Measurements from ENCODE around the gene HOXA9. TPM values are rescaled to one million over a fixed set of nuclear protein-coding genes. Genes with fewer than 3 reads are reported as not detected.

Gene HOXA9
- polyA plus RNA-seq, 2 of the 4 experiments (the other 2 are of a cell fraction): 1.4 TPM

- FAIRE-seq: no peak
- POLR2A ChIA-PET: no interaction called here
- DNase-seq (ENCODE audit: low read depth in 1 of 2, low spot score in 1 of 2): no peak
- CTCF ChIA-PET: interaction anchor here (0.6 to 11.1 kb wide), 14 partner anchors 9 to 770 kb away, joined by 3 to 160 read pairs (median 5); partner anchors contain the start of genes HOXA4 and HOXA9
- no peak overlapping the region for H3K27ac ChIP-seq
- 93% methylated on average over 47 of the region's 47 CpGs for WGBS (ENCODE audit: missing lambda C conversion rate)
- H3K9me3 ChIP-seq: no peaks in the 10 kb centered on the region
- no peak overlapping the region for H3K4me3 ChIP-seq
- no peak overlapping the region for H3K4me2 ChIP-seq
- no peak for ATAC-seq
- peaks cover 17% of the 10 kb centered on the region for H3K4me1 ChIP-seq
- TF ChIP-seq ZC3H11A (IDR thresholded peaks at IDR 0.05) (no peak), ZSCAN20 (CRISPR knock-in tag; IDR thresholded peaks at IDR 0.05) (no peak), CEBPB (IDR thresholded peaks at IDR 0.05) (no peak), GATA3 (IDR thresholded peaks at IDR 0.05; ENCODE audit: borderline replicate concordance) (no peak), FOSB (CRISPR knock-in tag; IDR thresholded peaks at IDR 0.05) (no peak), MAZ (IDR thresholded peaks at IDR 0.05; ENCODE audit: borderline replicate concordance, low read depth, low read length) (no peak), CHD2 (IDR thresholded peaks at IDR 0.05; ENCODE audit: low read length, partially characterized antibody) (no peak), USF2 (IDR thresholded peaks at IDR 0.05) (no peak), ZFP36 (IDR thresholded peaks at IDR 0.05; ENCODE audit: borderline replicate concordance, partially characterized antibody) (no peak), BCL3 (IDR thresholded peaks at IDR 0.05) (no peak), ATOH8 (CRISPR knock-in tag; IDR thresholded peaks at IDR 0.05; ENCODE audit: low read depth) (no peak), FOXS1 (CRISPR knock-in tag; IDR thresholded peaks at IDR 0.05) (no peak), RAD21 (conservative IDR thresholded peaks at IDR 0.05 in 1 of 2, IDR thresholded peaks at IDR 0.05 in 1 of 2) (no peak), RFX5 (IDR thresholded peaks at IDR 0.05) (no peak), JUNB (IDR thresholded peaks at IDR 0.05) (no peak)
- TF ChIP-seq, protein P1, sequence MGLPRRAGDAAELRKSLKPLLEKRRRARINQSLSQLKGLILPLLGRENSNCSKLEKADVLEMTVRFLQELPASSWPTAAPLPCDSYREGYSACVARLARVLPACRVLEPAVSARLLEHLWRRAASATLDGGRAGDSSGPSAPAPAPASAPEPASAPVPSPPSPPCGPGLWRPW (IDR thresholded peaks at IDR 0.05): no peak
These were observed 20.0 kb downstream of the HOXA9 start for GRCh38 chr7:27145165-27145913.

DNA sequence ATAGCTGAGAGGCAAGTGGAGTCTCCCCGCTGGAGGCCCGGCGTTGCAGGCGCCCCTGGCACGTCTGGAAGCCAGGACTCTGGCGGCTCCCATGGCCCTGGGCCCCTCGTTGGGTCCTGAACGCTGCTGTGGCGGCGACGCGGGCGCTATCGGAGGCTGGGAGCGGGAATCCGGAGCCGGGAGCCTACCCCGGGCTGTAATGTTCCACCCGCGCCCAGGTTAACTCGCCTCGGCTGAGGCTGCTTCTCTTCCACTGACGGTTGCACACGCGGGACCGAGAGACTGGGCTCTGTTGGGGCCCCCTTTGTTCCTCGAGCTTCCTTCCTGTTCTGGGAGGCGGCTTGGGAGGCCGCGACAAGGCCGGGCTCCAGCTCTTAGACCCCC lies 20.6 kb downstream of the HOXA9 start:
- no peak for TF ChIP-seq HEYL (CRISPR knock-in tag; IDR thresholded peaks at IDR 0.05)
- no peak for TF ChIP-seq NFE2L2 (conservative IDR thresholded peaks at IDR 0.05; ENCODE audit: low read length)
- TF ChIP-seq RNF2 (IDR thresholded peaks at IDR 0.05; ENCODE audit: borderline replicate concordance, low read depth): no peak
- TF ChIP-seq EHF (CRISPR knock-in tag; IDR thresholded peaks at IDR 0.05): no peak
- no peak for TF ChIP-seq ZFP36 (IDR thresholded peaks at IDR 0.05; ENCODE audit: borderline replicate concordance, partially characterized antibody)
- TF ChIP-seq ZNF302 (CRISPR knock-in tag; IDR thresholded peaks at IDR 0.05): no peak
- TF ChIP-seq, protein P1 (IDR thresholded peaks at IDR 0.05): no peak
- no peak for TF ChIP-seq CHD2 (IDR thresholded peaks at IDR 0.05; ENCODE audit: low read length, partially characterized antibody)
- TF ChIP-seq USF2 (IDR thresholded peaks at IDR 0.05): no peak
- TF ChIP-seq, protein P2, sequence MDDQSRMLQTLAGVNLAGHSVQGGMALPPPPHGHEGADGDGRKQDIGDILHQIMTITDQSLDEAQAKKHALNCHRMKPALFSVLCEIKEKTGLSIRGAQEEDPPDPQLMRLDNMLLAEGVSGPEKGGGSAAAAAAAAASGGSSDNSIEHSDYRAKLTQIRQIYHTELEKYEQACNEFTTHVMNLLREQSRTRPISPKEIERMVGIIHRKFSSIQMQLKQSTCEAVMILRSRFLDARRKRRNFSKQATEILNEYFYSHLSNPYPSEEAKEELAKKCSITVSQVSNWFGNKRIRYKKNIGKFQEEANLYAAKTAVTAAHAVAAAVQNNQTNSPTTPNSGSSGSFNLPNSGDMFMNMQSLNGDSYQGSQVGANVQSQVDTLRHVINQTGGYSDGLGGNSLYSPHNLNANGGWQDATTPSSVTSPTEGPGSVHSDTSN (IDR thresholded peaks at IDR 0.05): no peak
- TF ChIP-seq EP300 (IDR thresholded peaks at IDR 0.05): no peak
- no peaks in the 10 kb centered on the region for H3K9me3 ChIP-seq
- H3K4me3 ChIP-seq: no peak overlapping the region
- ATAC-seq (no peak), FAIRE-seq (no peak), DNase-seq (ENCODE audit: low read depth in 1 of 2, low spot score in 1 of 2) (no peak)
- 95% methylated on average over 31 of the region's 31 CpGs for WGBS (ENCODE audit: missing lambda C conversion rate)
- peaks cover 15% of the 10 kb centered on the region for H3K4me1 ChIP-seq
- CTCF ChIA-PET: interaction anchor here (0.6 to 11.1 kb wide), 21 partner anchors 10 to 769 kb away, joined by 3 to 160 read pairs (median 5); partner anchors contain the start of genes HOXA4, HOXA7 and HOXA9
- no peak overlapping the region for H3K4me2 ChIP-seq
- POLR2A ChIA-PET: no interaction called here
- no peak overlapping the region for H3K27ac ChIP-seq

All from A549 (cell line).